GM19328 (cell line): ENCODE measurements around the gene SYNGR3.
"Not testable (repeated sequence)": the region's sequence is repeated elsewhere in the genome, so short reads cannot be mapped to it uniquely, and the experiment has no call there.

Experiments
- ATAC-seq: cut with Tn5 transposase; IDR thresholded peaks from one replicate; pipeline ENCODE4 v1.9.1; 2021; ENCODE audit warnings: mild to moderate bottlenecking, moderate library complexity; ENCODE audit not compliant: unreplicated experiment

SYNGR3 gene

GRCh38 chr16:2007081-2007836 is 17.5 kb downstream of the SYNGR3 start:
- no peak for ATAC-seq

- no peak for ATAC-seq
These were observed 18.3 kb downstream of the SYNGR3 start for GRCh38 chr16:2008009-2008526.

- no peak for ATAC-seq
These were observed 18.9 kb downstream of the SYNGR3 start for GRCh38 chr16:2008631-2009163.

DNA sequence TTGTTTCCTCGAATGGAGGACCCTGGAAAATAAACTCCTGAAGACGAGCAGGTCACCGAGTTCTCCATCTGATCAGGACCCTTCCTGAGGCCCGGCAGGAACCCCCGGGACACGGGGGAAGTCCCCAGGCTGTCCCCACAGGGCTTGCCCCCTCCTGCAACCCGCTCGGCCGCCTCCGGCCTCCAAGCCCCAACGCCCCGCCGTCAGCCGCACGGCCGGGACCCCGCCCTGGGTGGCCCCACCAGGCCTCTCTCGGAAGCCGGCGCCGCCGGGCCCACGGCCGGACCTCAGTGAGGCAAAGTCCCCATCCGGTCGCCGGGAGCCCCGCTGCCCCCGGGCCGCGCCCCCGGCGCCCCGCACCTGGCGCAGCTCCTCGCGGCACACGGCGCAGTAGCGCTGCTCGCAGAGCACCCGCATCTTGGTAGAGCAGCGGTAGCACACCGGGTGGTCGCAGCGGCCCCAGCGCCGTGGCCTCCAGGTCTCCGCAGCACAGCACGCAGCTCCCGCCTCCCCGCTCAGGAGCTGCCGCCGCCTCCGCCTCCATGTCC is 19.5 kb downstream of the SYNGR3 start:
- peak; percentile 31 for ATAC-seq

DNA sequence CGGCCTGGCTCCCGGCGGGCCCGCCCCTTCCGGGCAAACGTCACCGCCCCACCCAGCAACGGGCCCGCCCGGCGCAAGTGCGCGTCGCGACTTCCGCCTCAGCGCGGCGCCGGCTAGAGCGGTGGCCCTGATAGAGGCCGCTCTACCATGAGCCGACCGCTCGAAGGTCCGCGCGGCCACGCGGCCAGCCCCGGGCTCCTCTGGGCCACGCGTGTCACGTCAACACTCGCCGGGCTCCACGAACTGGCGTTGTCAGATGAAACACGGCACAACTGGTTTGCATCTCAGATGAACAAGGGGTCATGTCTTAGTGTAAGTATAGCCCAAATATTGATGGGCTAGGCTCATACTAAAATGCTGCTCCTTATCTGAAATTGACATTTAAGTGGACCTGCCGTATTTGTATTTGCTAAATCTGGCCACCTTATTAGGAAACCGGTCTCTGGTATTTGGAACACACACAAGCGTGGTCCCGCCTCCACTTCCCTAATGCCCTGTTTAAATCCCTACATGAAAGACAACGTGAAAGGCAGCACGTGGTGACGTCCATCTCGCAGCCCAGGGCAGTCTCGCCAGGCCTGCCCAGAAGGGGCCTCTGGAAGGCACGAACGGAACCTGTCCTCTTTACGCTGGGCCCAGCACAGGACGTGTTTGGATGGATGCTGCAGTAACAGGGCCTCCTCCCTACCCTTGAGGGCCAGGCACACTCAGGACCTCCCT is 20.2 kb downstream of the SYNGR3 start, which contains the start of gene ZNF598:
Gene ZNF598 (minus strand): TSS at position 31 of the 720 bp plus-strand sequence.
- ATAC-seq, result peak; percentile 67

GRCh38 chr16:2011726-2012125 is 22.0 kb downstream of the SYNGR3 start:
- not testable (repeated sequence) for ATAC-seq

DNA sequence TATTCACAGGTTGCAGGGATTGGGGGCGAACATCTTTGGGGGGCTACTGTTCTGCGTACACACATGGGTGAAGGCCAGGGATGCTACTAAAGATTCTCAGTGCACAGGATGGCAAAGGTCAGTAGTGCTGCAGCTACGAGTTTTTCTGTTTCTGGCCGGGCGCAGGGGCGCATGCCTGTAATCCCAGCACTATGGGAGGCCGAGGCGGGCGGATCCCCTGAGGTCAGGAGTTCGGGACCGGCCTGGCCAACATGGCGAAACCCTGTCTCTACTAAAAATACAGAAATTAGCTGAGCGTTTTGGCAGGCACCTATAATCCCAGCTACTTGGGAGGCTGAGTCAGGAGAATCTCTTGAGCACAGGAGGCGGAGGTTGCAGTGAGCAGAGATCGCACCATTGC is 23.8 kb downstream of the SYNGR3 start:
- ATAC-seq, result no peak

DNA sequence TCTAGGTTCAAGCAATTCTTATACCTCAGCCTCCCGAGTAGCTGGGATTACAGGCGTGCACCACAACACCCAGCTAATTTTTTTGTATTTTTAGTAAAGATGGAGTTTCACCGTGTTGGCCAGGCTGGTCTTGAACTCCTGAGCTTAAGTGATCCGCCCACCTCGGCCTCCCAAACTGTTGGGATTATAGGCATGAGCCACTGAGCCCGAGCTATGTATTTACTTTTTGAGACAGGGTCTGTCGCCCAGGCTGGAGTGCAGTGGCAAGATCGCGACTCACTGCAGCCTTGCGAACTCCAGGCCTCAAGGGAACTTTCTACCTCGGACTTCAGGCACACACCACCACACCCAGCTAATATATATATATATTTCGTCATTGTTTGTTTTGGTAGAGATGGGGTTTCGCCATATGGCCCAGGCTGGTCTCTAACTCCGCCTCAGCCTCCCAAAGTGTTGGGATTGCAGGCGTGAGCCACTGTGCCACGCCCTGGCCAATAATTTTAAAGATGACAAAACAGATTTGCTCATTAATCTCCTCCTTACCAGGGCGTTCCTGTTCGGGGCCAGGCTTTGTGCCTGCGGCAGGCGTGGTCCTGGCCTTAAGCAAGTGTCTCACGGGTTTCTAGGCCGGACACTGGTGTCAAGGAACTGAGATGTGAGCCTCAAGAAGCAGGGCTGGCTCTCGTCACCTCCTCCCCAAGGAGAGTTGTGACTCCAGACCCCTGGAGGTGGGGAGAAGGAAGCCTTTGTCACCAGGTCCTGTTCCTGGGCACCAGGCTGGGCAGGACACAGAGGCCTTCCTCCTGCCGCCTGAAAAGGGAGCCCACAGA is 25.6 kb downstream of the SYNGR3 start:
- no peak for ATAC-seq

- no peak for ATAC-seq
These were observed 26.1 kb downstream of the SYNGR3 start for GRCh38 chr16:2015947-2016208.

GRCh38 chr16:2016407-2016922 is 26.7 kb downstream of the SYNGR3 start:
- ATAC-seq, result no peak

DNA sequence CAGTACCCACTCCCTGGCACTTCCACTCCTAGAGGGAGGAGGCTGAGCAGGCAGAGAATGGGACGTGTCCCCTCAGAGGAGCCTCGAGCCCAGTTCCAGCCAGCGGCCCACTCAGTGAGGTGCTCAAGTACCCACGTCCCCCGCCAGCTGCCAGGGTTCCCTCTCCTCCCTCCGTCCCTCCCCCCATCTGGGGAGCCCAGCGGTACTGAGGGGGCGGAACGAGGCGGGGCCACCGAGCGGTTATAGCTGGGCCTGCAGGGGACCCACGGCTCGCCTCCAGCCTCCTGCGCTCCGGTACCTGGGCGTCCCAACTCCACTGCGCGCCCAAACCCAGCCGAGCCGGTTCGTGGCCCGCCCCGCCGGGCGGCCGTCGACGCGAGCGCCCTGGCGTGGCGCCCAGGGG is 29.7 kb downstream of the SYNGR3 start, which contains the start of gene NPW:
Gene NPW (plus strand): TSS at position 268 of the 403 bp plus-strand sequence.
- no peak for ATAC-seq

- ATAC-seq, result no peak
These were observed 30.4 kb downstream of the SYNGR3 start for GRCh38 chr16:2019921-2020831.

DNA sequence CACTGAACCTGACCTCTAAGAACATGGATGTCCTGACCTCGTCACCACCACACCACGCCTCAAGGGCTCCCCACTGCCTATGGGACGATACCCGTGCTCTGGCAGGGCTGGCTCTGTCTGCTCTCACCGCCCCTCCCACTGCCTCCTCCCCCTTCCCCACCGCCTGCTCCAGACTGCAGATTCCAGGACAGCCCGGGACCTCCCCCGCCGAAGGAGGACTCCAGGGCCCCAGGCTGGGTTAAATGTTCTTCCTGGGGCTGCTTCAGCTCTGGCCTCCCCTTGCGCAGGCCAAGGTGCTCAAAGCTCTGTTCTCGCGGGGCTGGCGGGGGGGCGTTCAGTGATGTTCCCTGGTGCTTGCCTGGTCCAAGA is 32.9 kb downstream of the SYNGR3 start:
- no peak for ATAC-seq

DNA sequence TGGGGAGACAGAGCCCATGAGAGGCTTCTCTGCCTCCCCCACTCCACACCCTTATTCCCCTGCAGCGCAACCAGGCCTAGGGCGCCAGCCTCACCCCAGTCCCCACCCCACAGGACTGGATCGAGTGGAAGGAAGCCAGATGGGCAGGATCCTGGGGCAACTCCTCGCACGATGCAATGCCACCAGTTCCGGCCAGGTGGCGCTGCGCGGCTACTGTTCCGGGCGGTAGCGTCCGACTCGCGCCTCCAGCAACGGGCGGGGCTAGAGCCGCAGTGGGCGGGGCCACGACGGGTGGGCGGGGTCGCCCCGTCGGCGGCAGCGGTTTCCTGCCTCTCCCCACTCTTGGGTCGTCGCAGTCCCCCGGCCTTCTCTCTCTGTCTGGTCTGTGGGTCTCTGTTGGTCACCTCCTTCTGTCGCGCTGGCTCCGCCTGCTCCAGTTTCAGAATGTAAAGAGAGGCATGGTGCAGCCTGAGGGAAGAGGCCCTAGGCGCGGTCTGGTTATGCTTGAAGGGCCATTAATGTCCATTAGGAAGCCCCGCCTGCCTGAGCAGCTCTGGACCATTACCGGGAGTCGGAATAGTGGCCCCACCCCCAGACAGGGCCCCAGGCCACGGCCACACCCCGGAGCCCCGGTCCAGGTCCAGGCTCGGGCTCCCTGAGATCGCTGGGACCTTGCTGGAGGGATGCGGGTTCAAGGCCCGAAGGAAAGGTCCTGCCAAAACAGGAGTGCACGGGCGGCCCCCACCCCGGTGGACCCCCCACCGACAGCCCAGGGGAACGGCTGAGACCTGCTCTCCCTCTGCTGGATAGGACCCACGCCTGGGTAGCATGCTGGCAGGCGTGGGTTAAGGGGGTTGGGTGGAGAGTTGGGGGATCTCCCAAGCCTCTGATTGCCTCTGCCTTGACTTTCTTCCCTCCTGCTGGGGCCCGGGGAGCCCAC is 33.6 kb downstream of the SYNGR3 start:
- peak; percentile 78 for ATAC-seq

DNA sequence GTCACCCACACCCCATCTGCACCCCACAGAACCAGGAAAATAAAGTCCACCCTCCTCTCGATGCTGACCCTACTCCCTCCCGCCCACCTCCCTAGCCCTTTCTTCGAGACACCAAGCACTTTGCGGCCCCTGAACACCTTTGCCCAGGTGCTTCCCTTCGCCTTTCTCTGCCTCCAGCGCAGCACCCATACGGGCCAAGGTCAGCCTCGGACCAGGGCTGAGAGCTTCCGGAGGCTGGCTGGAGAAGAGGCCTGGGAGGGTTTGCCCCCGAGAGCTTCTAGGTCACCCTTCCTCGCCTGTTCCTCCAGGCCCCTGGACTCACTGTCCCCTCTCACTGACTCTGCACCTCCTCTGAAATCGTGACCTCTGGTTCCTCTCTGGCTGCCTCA is 34.3 kb downstream of the SYNGR3 start:
- no peak for ATAC-seq

GRCh38 chr16:2025251-2025650 is 35.5 kb downstream of the SYNGR3 start:
- ATAC-seq, result no peak

DNA sequence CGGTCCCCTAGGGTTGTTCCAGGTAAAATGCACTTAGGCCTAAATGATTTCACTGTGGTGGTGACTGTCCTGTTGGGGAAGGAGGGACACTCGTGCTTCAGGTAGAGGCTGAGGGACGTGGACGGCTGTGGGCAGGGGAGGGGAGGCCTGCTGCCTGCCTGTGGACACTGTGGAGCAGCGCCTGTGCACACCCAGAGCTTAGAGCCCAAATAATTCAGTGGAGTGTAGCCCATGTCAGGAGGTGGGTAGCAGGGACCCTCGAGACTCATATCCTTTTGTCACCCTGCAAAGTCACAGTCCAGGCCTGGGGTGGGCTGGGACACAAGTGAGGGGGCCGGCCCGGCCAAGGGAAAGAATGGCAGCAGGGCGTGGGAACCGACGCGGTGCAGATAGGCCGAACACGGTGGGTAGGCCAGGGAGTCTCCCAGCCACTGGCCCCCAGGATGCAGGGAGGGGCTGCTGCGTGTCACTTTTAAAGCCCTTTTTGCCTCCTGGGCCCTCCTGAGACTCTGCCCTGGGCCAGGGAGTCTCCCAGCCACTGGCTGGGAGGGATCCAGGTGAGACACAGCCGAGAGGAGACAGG is 36.2 kb downstream of the SYNGR3 start:
- ATAC-seq, result no peak

DNA sequence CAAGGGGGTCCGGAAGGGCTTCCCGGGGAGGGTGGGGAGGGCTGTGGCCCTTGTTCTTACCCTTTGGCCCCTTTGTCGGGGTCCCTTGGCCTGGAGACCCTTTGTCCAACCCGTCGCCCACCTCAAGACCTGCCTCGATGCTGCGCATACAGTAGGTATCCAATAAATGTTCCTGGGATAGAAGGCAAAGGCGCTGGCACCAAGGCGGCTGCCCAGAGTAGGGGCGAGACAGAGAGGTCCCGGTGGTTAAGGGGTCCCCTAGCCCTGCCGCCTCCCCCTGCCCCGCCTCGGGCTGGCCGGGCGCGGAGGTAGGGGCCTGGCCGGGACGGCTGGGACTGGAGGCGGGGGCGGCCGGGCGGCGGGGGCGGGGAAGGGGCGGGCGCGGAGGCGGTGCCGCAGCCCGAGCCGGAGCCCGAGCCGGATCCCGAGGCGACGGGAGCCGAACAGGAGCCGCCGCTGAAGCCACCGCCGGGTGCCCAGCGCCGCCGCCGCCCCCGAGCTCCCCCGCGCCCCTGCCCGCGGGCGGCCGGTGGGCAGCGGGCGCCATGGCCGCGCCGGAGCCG is 36.8 kb downstream of the SYNGR3 start, which contains the start of gene NHERF2:
Gene NHERF2 (plus strand): TSS at position 442 of the 563 bp plus-strand sequence. CDS start 104 bp downstream, at position 546.
- no peak for ATAC-seq
